CD1c-positive myeloid dendritic cell (primary cell): ENCODE data around the gene CHST11.

Source experiments
- DNase-seq: peaks from one replicate; pipeline ENCODE4 v3.0.0-alpha.2; 2016; ENCODE audit errors: extremely low spot score

The CHST11 gene

DNA sequence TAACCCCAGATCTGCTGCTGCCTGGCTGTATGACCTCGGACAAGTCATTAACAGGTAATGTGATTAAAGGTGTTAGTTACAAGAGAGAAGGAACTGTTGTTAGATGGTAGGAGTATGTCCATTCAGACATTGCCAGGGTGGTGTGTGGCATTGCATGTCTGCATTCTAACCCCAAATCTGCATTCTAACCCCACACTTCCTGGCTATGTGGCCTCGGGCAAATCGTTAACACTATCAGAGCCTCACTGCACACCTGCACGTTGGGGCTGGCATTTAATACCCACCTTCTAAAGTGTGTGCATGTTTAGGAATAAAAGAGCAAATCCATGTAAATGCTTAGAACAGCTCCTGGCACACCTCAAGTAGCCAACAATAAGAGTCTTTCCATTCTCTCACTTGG, 46.4 kb downstream of the CHST11 start:
- no peak for DNase-seq

DNA sequence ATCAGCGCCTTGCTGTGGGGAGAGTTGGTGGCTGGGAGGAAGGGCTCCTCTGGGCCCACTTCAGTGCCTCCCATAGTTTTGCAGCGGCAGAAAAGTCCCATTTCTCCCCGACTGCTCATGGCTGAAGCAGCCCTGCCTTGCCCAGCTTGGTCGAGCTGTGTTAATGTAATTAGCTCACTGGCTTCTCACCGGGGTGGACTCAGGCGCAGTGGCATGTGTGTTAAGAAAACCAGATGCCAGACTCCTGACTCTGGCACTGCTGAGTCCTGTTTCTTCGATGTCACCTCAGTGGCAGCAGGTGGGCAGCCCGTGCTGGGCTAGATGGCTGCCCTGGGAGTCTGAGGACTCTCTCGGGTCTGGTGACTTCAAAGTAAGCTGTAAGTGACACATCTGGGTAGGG, 47.4 kb downstream of the CHST11 start:
- no peak for DNase-seq

DNA sequence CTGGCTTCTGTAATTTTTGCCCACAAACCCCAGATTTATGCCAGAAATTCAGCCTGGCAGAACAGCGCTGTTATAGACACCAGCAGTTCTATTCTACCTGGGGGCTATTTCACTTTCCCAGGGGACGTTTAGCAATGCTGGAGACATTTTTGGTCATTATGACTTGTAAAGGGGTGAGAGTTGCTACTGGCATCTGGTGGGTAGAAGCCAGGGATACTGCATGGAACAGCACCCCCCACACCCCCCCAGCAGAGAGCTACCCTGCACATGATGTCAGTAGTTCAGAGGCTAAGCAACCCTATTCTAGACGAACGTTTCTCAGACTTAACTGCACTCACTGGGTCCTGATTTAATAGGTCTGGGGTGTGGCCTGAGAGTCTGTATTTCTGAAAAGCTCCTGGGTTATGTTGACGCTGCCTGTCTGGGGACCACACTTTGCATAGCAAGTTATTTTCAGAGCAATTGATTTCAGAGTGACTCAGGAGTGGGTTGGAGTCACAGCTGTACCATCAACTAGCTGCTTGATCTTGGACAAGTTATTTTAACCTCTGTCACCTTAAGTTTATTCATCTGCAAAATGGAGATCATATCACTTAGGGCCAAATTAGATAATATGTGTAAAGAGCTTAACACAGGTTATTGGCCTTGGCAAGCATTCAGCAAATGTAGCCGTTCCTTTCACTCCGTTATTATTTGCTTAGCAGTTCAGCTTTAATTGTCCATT, 48.5 kb downstream of the CHST11 start:
- no peak for DNase-seq

DNA sequence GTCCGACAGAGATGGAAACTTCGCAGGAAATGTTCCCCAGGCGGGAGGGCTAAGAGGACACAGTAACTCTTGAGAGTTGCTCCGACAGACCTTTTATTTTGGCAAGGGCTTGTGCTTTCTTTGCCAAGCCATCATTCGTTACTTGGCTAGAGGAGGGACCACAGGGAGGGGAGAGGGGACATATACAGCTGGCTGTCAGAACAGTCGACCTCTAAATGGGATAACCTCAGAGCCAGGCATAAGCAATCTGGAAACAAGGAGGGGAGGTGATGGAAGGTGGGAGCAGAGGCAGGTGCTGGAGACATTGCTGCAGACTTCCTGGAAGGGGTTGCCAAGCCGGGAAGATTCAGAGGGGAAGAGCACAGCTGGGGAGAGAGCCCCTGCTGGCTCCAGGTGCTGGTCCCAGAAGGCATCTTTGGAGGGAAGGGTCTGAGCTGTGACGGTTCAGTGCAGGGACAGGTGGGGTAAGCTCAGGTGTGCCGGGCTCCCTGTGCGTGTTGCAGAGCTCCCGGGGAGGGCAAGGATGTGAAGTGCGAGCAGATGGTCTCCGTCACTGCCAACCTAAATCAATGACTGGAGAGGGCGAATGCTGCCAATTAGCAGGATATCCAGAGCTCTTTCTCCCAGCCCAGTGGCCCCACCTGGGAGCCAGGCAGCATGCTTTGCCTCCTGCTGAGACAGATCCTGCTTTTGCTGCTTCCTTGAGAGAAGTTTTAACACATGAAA, 50.1 kb downstream of the CHST11 start:
- no peak for DNase-seq

DNA sequence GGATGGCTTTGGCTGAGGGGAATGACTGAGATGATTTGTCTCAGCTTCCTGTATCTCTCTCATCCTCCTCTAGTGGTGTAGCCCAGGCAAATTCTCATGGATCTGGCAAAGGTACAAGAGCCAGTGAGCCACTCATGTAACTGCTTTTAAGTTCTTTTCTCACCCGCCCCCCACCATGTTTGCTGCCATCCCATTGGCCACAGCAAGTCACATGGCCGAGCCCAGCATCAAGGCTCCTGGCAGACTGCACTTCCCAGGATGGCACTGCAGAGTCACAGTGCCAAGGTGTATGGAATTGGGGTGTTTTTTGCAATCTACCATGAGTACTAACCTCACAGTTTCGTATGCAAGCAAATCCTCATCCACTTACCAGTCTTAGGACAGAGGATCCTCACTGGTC, 50.9 kb downstream of the CHST11 start:
- DNase-seq = no peak

DNA sequence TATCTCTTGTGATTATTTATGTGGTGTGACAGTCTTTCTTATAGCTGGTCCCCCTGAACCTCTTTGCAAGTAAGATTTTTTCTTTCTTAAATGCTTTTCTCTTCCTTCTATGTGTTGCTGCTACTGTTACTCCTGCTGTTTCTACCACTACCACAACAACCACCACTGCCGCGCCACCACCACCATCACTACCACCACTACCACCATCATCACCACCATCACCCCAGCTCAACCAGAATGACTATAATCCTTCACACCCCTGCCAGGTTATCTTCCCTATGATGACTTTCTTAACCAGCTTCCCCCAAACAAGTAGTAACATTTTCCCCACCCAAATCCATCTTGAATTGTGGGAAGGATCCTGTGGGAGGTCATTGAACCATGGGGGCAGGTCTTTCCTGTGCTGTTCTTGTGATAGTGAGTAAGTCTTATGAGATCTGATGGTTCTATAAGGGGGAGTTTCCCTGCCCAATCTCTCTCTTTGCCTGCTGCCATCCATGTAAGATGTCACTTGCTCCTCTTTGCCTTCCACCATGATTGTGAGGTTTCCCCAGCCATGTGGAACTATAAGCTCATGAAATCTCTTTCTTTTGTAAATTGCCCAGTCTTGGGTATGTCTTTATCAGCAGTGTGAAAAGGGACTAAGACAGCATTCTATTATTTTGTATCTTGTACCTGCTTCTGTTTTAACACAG, 52.2 kb downstream of the CHST11 start:
- no peak for DNase-seq

DNA sequence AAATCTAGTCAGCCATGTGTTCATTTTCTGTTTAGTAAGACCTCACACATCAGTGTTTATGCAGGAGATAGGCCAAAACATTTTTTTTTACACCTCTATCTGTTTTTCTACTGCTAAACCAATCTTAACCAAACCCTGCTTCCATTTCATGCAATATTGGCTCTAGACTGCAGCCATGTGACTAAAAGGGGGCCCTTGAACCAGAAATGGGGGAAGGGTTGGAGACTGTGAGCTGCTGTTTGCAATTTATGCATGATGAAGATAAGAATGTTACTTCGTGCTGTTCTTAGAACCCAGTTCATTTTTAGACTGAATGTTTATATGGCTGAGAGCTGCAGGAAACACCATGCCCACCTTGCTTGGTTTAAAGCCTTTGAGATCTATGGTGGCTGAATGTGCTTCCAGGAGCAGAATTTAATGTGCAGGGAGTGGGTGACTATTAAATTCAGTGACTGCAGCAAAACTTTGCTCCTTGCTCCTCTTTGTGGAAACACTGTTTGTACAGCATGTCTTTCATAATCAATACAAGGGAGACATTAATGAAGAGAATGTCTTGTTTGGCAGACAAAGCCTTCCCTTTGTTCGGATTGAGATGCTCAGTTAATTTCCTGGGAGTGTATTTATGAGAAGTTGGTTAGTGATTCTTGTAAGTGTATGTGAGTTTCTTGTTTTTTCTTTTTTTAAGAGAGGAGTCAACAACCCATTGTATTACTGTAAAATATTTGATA, 53.6 kb downstream of the CHST11 start:
- DNase-seq = no peak

DNA sequence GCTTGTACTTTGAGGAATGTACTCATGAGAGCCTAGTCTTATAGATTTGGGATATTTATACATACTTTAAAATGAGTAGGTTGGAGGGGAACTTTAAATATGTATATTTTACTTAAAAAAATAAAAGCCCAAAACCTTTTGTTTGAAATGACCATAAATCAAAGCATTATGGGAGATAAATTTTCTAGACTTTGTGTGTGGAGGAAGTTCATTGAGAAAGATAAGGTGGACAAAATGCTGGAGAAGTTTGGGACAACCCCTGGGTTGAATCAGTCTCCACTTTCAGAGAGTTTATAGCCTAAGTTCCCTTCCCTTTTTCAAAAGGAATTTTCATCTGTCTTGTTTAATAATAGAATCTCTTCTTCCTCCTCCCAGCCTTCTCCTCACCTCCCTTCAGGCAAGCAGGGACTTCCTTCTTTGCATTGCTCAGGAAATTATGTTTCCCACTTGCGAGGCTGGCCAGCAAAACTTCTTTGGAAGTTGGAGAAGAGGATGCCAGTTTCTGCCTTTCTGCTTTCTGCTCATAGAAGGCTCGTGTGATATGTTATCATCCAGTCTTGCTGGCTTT, 54.2 kb downstream of the CHST11 start:
- DNase-seq = peak; percentile 48

DNA sequence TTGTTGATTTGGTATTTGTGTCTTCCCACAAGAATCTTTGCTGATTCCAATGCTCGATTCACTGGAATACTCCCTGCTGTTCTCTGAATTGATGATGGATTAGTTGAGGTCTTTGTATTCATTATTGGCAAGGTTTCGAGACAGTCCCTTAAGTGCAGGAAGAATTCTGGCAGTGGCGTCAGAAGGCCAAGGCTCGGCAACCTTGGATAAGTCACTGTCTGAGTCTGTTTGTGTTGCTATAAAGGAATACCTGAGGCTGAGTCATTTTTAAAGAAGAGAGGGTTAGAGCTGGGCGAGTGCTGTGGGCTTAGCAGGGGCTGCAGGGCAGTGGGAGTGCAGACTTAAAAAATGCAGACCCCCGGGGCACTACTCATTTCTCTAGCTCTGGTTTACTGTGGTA, 56.9 kb downstream of the CHST11 start:
- DNase-seq = no peak

DNA sequence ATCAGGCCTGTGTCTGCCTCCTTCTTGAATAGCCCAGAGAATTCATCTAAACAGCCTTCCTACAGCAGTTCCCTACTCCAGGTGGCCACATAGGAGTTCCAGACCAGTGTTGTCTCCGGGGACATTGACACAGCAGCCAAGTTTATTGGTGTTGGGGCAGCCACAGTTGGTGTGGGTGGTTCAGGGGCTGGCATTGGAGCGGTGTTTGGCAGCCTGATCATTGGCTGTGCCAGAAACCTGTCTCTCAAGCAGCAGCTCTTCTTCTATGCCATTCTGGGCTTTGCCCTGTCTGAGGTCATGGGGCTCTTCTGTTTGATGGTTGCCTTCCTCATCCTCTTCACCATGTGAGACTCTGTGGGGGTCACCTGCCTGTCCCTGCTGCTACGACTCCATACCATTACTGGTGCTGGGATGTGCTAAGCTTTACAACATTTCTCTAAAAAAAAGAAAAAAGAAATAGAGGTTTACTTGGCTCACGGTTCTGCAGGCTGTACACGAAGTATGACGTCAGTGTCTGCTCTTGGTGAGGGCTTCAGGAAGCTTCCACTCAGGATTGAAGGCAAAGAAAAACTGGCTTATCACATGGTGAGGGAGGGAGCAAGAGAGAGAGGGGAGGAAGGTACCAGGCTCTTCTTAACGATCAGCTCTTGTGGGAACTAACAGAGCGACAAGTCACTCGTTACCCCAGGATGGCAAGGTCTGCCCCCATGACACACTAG, 57.5 kb downstream of the CHST11 start:
- DNase-seq = no peak

DNA sequence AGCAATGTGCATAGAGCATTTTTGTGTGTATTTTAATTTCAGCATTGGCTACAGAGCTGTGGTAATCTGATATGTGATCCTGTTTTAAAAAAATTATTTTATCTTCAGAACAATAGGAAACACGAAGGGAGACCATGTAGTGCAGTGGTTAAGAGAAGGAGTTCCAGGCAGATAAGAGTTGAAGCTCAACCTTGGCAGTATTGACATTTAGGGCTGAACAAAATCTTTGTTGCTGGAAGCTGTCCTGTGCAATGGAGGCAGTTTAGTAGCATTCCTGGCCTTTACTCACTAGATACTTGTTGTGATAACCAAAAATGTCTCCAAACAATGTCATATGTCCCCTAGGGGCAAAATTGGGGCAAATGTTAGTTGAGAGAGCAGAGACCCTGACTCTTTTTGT, 59.2 kb downstream of the CHST11 start:
- DNase-seq = no peak

DNA sequence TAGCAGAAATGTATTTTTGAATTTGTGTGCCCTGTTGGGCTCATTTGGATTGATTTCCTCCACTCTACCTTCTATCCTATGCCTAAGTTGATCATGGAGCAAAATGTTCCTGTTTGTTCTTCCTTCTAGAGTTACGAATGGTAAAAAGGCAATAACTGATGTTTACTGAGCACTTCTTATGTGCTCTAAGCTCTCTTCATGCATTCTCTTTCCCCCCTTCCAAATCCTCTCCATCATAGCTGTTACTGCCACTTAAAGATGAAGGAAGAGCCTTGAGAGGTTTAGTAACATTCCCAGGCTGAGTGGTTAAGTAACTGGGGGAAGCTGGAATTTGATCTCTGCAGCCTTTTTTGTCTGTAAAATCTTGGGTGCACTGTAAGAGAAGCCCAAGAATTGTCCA, 60.1 kb downstream of the CHST11 start:
- no peak for DNase-seq

DNA sequence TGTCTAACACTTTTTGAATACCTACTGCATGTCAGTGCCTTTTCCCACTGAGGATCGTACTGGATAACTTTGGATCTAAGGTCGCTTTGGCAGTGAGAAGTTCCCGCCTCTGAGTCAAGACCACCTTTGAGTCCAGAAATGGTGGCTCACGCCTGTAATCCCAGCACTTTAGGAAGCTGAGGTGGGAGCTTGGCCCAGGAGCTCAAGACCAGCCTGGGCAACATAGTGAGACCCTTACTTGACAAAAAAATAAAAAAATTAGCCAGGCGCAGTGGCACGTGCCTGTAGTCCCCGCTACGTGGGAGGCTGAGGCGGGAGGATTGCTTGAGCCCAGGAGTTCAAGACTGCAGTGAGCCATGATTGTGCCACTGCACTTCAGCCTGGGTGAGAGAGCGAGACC, 61.1 kb downstream of the CHST11 start:
- no peak for DNase-seq

DNA sequence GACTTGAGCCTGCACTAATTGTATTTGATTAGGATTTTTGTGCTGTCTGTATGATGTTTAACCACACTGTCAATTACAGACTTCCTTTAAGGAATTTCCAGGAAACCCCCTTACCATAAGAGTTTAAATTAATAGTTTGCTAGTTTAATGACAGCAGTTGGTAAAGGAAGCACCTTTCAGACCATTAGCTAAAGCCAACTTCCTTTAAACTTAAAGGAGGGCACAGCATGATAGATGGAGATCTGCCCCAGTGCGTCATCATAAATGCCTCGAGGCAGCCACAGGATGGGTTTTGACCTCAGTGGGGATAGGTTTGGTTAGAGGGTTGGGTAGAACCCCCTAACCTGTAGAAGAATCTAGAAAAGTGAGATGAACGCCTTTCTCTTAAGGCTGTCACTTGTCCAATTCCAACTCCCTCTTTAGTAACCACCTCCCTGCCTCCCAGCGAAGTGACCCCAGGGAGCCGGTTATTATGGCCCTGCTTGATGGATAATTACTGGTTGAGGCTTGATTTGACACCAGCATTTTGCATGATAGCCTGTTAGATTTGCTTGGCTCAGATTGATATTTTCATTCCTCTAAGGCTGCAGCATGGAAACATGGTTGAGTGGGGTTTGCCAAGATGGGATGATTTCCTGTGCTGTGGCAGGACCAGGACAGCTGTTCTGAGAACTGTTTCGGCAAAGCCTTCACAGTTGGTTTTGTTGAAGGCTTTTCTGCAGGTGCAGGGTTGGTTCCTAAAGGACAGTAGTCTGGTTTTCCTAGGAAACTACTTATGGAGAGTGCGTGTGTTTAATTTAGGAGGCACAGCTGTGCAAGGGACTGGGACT, 62.7 kb downstream of the CHST11 start:
- no peak for DNase-seq

DNA sequence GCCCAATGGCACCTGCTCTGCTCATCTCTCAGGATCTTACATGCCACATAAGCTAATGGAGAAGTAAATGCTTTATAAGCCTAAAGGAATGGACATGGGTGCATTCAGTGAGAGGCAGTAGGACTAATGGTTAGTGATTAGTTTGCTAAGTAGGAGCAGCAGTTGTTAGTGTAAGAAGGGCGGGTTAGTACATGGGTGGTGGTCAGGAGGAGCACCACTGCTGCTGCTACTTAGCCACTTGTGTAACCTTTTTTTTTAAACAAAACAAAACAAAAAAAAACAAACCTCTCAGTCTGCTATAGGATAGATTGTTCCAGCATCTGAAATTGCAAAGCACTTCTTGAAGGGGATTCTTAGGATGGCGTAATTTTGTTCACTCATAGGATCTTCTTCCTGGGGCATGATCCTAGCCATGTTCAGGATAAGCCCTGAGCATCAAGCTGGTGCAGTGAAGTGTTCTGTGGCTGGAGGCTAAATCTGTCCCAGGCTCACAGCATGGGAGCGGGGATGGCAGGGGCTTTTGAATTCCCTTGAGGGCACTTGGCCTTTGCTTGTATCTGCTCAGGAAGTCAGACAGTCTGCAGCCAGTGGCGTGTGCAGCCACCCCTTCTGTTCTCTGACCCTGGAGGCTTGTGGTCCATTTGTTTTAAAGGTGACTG, 63.6 kb downstream of the CHST11 start:
- DNase-seq = no peak

DNA sequence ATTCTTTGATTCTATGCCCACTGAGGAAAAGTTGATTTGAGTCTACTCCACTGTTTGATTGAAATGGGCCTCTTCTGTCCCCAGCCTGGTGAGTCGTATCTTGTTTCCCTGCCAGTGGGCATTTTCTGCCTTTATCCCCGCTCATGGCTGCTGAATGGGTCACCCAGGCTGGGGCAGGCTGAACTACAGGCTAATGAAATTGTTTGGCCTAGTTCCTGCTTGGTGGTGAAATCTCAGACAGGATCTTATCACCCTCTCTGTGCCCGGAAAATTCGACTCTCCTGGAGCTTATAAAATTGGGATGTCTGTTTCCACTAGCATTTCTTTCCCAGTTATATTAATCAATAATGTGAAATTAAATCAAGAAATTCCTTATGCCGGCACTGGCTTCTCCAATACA, 65.0 kb downstream of the CHST11 start:
- DNase-seq = peak; percentile 22

DNA sequence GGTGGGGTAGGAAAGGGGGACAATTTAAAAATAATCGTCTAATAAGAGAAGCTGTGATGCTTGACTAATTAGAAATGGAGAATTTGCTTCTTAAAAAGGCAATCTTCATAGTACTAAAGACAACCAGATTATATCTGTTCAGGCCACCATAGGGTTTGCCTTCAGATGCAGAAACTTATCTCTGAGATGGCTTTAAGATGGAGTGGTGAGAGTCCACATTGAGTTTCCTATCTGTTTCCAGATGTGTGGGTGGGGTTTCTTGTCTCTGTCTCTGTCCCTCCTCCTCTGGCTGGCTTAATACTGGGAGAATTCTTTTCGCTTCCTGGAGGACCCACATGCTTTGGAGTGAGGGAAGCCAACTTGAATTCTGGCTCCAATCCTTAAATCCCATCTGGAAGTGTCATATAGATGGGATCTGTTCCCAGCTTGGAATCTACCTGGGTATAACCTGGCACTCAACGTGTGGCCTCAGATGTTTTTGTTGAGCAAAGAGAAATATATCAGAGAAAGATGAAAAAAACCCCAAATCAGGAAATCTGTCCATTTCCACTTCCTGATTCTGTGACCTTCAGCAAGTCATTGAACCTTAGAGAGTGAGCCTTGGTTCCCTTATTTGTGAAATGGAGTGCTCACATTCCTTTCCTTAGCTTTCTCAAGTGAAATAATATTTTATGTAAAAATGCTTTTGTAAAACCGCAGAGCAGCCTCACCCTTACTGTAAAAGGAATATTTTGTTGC, 66.4 kb downstream of the CHST11 start:
- DNase-seq = peak; percentile 73

DNA sequence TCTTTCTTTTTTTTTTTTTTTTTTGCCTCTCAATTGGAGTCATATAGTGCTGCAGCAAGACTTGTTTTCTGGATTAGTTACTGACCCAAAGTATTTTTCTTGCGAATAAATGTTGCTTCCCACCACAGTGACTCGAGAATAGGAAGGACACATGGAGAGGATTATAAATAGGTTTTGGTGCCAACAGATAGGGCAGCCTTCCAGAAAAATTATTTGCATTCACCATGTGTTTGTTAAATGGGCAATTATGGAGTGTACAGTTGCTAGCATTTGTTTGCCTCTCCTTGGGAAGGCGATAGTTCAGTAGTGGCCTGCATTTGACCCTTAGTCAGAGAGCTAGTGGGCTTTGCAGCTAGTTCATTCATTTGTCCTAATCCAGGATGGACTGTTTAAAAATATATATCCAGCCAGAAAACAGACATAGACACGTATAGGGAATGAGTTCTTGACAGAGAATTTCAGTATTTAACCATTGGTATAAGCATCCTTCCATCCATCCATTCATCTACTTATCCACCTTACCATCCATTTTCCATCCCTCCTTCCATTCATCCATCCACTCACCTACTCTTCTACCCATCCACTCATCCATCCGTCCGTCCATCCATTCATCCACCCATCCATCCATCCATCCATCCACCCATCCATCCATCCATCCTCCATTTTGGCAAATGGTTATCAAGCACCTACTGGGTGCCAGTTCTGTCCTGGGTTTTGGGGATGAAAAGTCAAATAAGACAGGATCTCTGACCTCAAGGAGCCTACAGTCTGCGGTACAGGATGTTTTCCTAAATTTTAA, 67.5 kb downstream of the CHST11 start:
- DNase-seq = no peak
